Activated CD8-positive, alpha-beta memory T cell treated with anti-CD3 and anti-CD28 coated beads for 24 hours (primary cell): ENCODE results near the gene EPS8.
"Not testable (repeated sequence)": the region's sequence is repeated elsewhere in the genome, so short reads cannot be mapped to it uniquely, and the experiment has no call there.

ENCODE experiments used
- DNase-seq: peaks from one replicate; pipeline ENCODE4 v3.0.0-alpha.2; 2020

Gene EPS8

GRCh38 chr12:15633201-15633600 lies 156.0 kb downstream of the EPS8 start:
- DNase-seq, result no peak

GRCh38 chr12:15632708-15633107 lies 156.5 kb downstream of the EPS8 start:
- DNase-seq, result no peak

- DNase-seq, result no peak
Observed at GRCh38 chr12:15631007-15631715, 158.0 kb downstream of the EPS8 start.

- no peak for DNase-seq
Observed at GRCh38 chr12:15629761-15630160, 159.4 kb downstream of the EPS8 start.

GRCh38 chr12:15629108-15629507 lies 160.1 kb downstream of the EPS8 start:
- no peak for DNase-seq

- no peak for DNase-seq
Observed at GRCh38 chr12:15627995-15628945, 160.9 kb downstream of the EPS8 start.

DNA sequence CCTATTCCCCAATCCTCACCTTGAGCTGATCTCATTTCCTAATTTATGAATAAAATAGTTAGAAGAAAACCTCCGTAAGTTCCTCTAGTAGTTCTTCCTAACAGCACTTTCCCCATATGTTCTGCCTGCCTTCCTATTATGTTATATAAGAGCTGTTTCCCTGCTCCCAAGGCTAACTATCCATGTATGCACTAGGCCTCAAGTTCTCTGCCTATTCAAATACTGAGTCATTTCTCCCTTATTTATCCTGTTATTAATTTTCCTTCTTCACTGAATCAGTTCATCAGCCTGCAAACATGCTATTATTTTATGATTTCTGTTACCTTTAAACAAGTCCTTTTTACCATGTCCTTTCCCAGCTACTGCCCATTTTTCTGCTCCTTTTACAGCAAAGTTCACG lies 164.1 kb downstream of the EPS8 start:
- DNase-seq, result no peak

GRCh38 chr12:15620741-15621539 lies 168.2 kb downstream of the EPS8 start:
- no peak for DNase-seq

DNA sequence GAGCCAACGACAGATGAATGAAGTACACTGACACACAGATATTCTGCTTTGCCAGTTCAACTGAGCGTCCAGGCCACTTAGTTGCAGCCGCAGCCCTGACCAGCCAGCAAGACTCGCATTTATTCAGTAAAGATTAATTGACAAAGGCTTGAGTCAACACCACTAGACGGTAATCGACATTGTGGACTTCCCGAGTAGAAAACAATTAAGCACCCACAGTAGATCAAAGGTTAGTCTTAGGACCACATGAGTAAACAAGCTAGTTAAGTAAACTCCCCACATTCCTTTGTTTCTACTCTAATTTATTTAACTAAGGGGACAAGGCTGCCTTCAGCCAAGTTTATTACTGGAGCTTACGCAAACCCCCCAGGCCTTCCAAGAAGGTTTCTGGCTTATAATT lies 172.7 kb downstream of the EPS8 start:
- DNase-seq, result not testable (repeated sequence)

DNA sequence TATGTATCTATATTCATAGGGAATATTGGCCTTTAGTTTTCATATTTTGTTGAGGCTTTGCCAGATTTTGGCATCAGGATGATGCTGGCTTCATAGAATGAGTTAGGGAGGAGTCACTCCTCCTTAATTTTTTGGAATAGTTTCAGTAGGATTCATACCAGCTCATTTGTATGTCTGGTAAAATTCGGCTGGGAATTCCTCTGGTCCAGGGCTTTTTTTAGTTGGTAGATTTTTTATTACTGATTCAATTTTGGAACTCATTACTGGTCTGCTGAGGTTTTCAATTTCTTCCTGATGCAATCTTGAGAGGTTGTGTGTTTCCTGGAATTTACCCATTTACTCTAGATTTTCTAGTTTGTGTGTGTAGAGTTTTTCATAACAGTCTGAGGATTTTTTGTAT lies 175.2 kb downstream of the EPS8 start:
- no peak for DNase-seq

- no peak for DNase-seq
Observed at GRCh38 chr12:15608941-15609340, 180.2 kb downstream of the EPS8 start.

- no peak for DNase-seq
Observed at GRCh38 chr12:15608406-15608805, 180.8 kb downstream of the EPS8 start.

- no peak for DNase-seq
Observed at GRCh38 chr12:15605881-15606590, 183.2 kb downstream of the EPS8 start.

DNA sequence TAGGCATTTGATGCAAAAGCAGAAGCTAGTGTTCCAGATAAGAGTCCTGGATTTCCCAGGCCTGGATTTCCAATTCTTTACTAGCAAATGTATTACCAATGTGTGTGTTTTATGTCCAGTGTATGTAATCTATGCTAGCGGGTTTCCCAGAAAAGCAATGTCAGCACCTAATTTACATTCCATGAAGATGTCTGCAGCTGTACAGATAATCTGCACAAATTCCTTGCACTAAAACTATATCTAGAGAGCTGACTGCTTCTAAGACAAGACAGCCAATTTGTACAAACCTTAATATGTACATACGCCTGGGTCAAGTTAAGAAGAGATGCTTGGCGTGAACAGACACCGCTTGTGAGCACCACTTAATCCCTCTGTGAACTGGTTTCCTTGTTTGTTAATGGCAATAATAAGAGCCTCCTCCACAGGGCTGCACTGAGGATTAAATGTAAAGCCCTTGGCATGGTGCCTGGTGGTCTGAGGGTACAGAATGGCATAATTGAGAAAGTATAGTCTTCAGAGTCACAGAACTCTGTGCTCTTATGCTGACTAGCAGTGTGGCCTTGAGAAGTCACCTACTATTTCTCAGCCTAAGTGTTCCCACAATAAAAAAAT lies 185.6 kb downstream of the EPS8 start:
- no peak for DNase-seq

DNA sequence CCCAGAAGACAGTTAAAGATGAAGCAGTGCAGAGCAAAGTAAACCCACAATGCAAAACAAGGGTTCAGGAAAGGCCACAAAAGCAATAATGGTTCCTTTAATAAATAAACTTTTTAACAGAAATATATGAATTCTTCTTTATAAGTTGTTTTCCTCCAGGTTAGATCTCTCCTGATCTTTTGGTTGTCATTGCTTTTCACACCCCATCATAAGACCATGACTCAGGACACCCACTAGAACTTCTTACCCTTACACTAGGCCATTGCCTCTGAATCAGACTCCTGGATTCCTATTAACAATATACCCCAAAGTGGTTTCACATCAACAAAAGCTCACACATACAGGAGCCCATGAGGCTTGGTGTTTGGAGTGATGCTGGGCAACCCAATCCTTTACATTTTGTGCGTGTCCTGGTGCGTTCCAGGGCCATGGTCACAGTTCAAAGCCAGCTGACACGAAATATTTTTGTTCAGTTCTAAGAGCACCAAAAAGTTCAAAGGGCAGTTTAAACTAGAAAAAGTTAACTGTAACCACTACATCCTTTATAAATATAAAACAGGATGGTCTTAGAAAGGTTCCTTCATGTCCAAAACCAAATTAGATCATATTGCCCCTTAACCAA lies 187.0 kb downstream of the EPS8 start:
- DNase-seq, result no peak

DNA sequence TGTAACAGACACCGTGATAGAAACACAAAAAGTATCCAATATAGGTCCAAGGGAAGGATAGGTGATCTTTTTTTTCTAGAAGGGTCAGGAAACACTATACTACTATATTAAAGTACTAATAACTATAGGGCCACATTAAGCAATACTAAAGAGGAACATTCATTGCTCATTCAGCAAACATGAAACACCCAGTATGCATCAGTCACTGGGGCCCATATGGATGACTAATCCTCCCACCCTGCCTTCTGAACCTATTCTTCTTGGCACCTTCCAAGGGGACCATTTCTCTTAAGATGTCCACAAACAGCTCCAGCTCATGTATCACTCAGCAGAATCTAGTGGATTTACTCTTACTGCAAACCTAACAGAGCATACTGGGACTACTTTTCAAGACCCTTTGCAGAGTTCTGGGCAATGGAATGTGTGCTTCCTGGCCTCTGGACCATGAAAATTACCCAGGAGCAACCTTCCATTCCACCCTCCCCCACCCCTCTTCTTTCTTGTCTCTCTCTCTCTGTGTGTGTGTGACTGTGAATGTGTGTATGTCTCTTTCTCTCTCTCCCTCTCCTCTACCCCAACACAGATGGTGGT lies 187.9 kb downstream of the EPS8 start:
- DNase-seq, result no peak

GRCh38 chr12:15600223-15600935 lies 188.8 kb downstream of the EPS8 start:
- DNase-seq, result no peak

DNA sequence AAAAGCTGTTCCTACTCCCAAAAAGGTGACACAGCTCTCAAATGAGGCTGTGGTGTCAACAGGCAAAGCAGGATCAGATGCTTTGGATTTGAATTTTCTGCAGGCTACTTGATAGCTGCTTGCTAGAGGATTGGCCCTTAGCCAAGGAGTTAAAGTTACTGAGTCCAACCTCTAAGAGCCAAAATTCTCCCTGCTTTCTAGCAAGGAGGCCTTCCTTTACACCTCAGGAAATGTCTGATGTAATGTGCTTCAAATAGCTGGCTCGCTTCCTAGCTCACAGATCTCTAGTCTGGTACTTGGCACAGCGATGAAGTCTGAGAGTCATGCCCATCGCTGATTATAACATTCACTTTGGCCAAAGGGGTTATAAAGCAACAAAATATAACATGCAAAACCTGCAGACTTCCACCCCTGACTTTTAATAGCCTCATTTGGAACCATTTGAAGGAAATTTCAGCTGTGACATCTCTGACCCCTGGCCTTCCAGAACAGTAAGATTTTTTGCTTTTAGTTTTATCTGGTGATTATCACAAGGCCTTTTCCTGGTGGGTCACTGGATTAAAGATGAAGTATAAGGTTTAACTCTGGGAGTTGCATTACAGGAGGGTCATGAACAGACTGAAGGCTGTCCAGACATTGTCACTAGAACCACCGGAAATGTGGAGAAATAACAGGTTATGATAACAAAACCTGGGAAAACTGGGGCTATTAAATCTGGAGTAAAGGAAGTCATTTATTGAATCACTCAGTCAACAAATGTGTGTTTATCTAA lies 189.7 kb downstream of the EPS8 start:
- no peak for DNase-seq

DNA sequence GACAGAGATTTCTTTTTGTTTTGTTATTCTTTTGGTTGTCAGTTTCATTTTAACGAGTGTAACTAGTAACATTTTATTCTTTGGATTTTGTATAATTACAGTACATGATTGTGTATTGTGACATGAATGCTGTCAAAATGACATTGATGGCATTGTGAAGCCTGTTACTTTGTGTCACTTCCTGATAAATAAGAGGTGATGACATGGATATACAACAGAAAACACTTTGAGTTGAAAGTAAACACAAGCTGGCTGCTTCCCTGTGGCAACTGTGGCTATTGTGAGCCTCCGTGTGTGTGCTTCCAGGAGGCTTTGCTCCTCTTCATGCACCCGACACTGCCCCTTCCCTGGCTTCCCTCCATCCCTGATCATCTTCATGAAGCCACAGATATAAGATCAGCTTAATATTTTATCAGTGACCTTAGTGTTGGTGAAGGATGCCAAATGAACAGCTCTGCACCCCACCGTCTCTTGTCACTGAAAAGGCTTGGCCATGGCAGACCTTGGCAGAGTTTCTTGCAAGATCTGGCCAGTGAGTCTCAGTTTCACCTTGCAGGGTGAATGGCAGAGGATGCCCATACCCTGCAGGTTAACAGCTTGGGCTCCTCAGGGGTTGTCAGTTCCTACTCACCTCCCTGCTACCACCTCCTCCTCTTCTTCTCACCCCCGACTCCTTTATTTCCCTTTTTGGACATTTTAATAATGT lies 191.9 kb downstream of the EPS8 start:
- DNase-seq, result no peak
